ENCODE data around the gene CYYR1. TPM values are rescaled to one million over a fixed set of nuclear protein-coding genes. Genes with fewer than 3 reads are reported as not detected.

Gene CYYR1
- total RNA-seq, 1 donor from 2014 or later, result 6.4 TPM

DNA sequence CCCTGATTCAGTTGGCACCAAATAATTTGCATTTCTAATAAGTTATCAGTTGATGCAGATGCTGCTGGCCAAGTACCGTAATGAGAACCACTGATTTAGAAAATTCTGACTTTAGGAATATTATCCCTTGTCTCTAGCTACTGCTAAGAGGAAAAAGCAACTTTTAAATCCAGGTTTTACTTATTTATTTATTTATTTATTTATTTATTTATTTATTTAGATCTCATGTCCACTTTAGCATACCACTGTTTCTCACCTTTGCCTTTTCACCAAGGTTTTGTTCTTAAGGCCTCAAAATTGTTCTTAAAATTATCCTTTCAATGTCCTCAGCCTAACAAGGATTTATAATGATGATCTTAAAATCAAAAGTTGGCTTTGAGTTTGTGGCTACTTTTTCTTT is 8.7 kb upstream of the CYYR1 start:
- no peaks in the 10 kb centered on the region for H3K36me3 ChIP-seq (ENCODE audit: control insufficient read depth, insufficient read depth, low read length)
- no peak for DNase-seq (ENCODE audit: low read depth)
- no peak overlapping the region for H3K4me3 ChIP-seq (ENCODE audit: low read depth, low read length)
- TF ChIP-seq, protein P1, sequence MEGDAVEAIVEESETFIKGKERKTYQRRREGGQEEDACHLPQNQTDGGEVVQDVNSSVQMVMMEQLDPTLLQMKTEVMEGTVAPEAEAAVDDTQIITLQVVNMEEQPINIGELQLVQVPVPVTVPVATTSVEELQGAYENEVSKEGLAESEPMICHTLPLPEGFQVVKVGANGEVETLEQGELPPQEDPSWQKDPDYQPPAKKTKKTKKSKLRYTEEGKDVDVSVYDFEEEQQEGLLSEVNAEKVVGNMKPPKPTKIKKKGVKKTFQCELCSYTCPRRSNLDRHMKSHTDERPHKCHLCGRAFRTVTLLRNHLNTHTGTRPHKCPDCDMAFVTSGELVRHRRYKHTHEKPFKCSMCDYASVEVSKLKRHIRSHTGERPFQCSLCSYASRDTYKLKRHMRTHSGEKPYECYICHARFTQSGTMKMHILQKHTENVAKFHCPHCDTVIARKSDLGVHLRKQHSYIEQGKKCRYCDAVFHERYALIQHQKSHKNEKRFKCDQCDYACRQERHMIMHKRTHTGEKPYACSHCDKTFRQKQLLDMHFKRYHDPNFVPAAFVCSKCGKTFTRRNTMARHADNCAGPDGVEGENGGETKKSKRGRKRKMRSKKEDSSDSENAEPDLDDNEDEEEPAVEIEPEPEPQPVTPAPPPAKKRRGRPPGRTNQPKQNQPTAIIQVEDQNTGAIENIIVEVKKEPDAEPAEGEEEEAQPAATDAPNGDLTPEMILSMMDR (IDR thresholded peaks at IDR 0.05; ENCODE audit: insufficient read depth, low read length, poor library complexity, severe bottlenecking), result no peak
- no peaks in the 10 kb centered on the region for H3K27me3 ChIP-seq (ENCODE audit: control insufficient read depth, insufficient read depth, low read length)

DNA sequence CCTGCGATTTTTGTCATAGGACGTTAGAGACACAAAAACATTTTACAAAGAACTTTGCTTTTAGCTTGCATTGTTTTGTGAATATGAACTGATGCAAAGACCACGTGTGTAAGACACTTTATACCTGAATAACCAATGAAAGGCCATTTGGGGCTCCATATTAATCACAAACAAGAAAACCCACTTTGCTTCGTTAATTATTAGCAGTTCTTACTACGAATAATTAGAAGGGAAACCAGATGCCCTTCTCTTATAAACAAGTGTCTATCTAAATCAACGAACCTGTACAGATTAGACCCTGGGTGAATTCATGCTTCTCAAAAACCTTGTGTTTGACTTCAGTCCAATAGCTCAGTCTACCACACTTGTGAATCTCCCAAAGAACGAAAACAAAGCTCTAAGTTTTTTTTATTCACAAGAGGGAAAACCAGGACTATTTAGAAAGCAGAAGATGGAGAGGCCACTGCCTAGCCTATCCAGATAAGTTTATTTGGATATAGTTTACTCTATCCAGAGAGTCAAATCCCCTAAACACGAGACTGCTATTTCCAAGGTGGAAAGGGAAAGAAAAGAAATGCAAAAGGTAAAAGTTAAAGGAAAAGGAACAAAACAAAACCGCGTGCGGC is 897 bp downstream of the CYYR1 start:
- no peak for DNase-seq (ENCODE audit: low read depth)

DNA sequence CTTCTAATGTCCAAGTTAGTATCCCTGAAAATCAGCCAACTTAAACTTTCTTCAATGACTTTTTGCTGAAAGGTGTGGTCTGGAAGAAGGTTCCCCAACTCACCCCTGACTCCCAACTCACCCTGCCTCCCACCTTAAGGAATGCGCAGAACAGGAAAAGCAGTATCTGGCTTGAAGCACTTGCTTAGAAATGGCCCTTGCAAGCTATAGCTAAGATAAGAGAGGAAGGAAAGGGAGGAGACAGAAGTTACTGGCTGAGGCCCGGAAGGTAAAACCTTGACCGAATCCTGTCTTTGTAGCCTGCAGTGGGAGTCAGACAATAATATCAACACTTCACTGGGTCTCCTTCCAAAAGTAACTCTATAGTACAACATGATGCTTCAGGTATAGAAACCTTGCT is 2.9 kb downstream of the CYYR1 start:
- DNase-seq (ENCODE audit: low read depth), result no peak
- H3K4me3 ChIP-seq (ENCODE audit: low read depth, low read length), result no peak overlapping the region
- no peaks in the 10 kb centered on the region for H3K36me3 ChIP-seq (ENCODE audit: control insufficient read depth, insufficient read depth, low read length)
- TF ChIP-seq, protein P1 (IDR thresholded peaks at IDR 0.05; ENCODE audit: insufficient read depth, low read length, poor library complexity, severe bottlenecking), result no peak
- H3K27me3 ChIP-seq (ENCODE audit: control insufficient read depth, insufficient read depth, low read length), result no peaks in the 10 kb centered on the region

More for the DNA sequence above, 897 bp downstream of the CYYR1 start:
- TF ChIP-seq, protein P1 (IDR thresholded peaks at IDR 0.05; ENCODE audit: insufficient read depth, low read length, poor library complexity, severe bottlenecking), result no peak
- H3K27me3 ChIP-seq (ENCODE audit: control insufficient read depth, insufficient read depth, low read length), result no peaks in the 10 kb centered on the region
- H3K4me3 ChIP-seq (ENCODE audit: low read depth, low read length), result peak overlapping the region; percentile 60
- no peaks in the 10 kb centered on the region for H3K36me3 ChIP-seq (ENCODE audit: control insufficient read depth, insufficient read depth, low read length)

DNA sequence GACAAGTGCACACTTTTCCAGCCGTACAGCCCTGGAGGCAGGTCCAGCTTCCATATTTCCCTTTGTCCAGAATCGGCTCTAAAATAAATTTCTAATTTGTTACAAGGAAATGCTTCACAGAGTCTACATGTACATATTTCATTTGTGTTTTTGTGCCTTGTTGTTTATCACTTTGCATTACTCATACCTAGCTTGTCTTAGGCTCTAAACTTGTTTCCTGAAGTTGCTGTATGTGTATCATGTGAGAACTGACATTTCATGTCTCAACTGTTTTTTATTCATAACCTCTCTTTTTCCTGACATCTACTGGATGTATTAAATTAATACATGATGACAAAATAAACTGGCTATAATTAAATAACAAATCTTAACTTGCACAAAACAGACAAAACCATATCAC is 7.5 kb downstream of the CYYR1 start:
- H3K27me3 ChIP-seq (ENCODE audit: control insufficient read depth, insufficient read depth, low read length), result no peaks in the 10 kb centered on the region
- no peak overlapping the region for H3K4me3 ChIP-seq (ENCODE audit: low read depth, low read length)
- no peak for DNase-seq (ENCODE audit: low read depth)
- TF ChIP-seq, protein P1 (IDR thresholded peaks at IDR 0.05; ENCODE audit: insufficient read depth, low read length, poor library complexity, severe bottlenecking), result no peak
- no peaks in the 10 kb centered on the region for H3K36me3 ChIP-seq (ENCODE audit: control insufficient read depth, insufficient read depth, low read length)

DNA sequence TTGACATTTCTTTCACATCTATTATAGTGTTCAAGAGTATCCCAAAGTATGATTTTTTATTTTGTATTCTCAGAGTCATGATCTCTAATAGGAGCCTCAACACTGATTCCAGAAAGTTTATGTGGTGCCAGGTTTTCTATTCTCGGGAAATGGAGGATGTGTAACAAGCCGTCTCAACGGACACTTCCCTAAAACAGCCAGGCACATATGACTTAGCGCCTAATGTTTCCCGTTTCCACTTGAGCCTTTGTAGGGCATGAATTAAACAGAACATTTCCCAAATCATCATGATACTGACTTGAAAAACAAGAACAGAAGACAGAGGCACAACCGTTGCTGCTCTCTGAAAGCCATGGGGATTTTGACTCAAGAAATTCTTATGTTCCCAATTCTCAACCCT is 8.0 kb downstream of the CYYR1 start:
- no peak for DNase-seq (ENCODE audit: low read depth)
- TF ChIP-seq, protein P1 (IDR thresholded peaks at IDR 0.05; ENCODE audit: insufficient read depth, low read length, poor library complexity, severe bottlenecking), result no peak
- Histone ChIP-seq H3K36me3 (ENCODE audit: control insufficient read depth, insufficient read depth, low read length) (no peaks in the 10 kb centered on the region), H3K27me3 (ENCODE audit: control insufficient read depth, insufficient read depth, low read length) (no peaks in the 10 kb centered on the region), H3K4me3 (ENCODE audit: low read depth, low read length) (no peak overlapping the region)

Measured in kidney epithelial cell (primary cell).